GM21367 (cell line): ENCODE measurements around the gene TSPAN18.

ENCODE experiments used
- ATAC-seq: cut with Tn5 transposase; IDR thresholded peaks from one replicate; pipeline ENCODE4 v1.9.1; 2021; ENCODE audit not compliant: unreplicated experiment

TSPAN18 gene, protein sequence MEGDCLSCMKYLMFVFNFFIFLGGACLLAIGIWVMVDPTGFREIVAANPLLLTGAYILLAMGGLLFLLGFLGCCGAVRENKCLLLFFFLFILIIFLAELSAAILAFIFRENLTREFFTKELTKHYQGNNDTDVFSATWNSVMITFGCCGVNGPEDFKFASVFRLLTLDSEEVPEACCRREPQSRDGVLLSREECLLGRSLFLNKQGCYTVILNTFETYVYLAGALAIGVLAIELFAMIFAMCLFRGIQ

DNA sequence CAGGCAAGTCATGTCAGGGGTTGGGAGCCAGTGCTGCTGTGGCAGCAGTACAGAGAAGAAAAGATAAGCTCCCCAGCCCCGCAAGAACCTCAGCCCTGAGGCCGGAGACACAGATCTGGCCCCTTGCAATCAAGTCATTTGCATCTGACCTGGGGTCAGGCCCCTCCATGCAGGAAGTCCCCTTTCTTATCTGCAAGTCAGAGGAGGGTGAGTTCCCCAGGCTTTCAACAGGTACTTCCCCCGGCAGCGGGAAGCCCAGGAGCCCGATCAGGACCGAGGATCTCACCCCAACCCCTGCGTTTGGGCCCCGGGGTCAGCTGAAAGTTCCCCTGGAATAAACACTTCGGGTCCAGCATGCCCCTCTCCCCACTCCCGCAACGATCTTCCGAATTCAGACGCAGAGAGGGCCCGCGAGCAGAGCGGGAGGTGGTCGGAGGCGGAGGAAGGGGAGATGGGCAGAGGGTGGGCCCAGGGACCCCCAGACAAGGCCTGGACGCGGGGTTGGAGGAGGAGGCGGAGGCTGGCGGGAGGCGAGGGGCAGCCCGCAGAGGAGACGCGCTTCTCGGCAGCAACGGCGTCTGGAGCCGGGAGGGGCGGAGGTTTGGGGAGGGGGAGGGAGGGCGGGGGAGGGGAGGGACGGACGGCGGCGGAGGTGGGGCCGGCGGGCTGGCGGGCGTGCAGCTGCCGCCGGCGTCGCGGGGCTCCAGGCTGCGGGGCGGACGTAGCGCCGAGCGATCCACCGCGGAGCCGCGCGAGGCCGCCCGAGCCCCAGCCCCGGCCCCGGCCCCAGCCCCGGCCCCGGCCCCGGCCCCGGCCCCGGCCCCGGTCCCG lies at the start of gene TSPAN18:
TSPAN18 (plus strand) TSS at position 680 of the 831 bp plus-strand sequence. CDS start 179,455 bp downstream, outside the sequence.
- peak; percentile 72 for ATAC-seq

DNA sequence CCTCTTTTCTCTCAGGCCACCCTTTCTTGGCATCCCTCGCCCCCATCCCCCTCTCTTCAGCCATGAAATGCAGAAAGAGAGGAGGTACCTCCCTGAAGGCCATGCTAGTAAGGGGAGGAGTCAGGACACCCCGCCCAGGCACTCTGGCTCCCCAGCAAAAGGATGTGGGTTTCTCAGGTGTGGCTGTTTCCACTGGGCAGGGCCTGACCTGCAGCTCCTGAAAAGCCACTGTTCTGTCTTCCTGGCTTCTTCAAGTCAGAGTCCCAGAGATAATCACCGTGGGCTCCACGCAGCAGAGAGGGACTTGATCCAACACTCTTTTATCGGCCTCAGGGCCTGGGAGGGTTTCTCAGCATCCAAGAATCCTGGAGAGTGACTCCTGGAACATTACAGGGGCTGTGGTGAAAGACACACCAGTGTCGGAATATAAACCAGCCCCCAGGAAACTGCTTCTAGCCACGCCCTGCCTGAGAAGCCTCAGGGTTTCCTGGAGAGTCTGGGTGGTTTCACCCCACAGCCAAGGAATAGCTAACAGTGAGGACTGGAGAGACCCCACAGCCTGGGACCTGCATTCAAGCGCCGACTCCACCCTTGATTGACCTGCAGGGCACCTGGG lies 45.7 kb upstream of the TSPAN18 start:
- no peak for ATAC-seq

DNA sequence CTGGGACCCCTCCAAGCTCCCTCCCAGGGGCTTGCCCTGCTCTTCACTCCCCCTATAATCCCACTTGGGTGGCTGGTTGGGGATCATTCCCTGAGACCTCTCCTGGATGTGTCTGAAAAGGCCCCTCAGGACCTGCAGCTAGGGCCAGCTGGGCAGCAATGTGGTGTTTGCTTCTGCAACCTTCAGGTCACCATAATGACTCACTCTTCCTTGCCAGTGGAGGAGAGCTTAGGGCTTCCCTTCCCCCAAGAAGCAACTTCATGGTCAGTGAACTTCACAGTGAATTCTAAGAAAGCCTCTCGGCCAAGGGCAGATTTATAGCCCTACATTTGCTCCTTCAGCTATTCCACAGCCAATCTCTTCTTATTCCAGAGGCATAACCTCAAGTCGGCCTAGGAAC lies 45.1 kb upstream of the TSPAN18 start:
- no peak for ATAC-seq

DNA sequence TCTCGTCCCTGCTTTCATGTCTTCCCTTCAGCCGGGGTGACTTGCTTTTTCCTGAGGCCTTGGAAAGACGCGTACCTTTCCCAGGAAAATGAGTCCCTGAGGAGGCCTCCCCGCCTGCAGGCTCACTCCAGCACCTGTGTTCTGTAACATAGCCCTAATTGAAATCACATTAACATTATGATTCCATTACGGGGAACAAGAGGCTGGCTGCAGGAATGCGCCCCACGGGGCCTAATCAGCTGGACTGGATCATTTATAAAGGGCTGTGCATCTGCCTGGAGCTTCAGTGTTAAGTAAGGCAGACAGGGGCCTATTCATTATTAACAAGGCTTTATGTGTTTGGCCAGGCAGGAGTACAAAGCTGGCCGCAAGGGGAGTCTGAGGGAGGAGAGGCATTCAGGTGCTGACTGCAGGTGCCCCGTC lies 41.9 kb upstream of the TSPAN18 start:
- ATAC-seq: no peak

DNA sequence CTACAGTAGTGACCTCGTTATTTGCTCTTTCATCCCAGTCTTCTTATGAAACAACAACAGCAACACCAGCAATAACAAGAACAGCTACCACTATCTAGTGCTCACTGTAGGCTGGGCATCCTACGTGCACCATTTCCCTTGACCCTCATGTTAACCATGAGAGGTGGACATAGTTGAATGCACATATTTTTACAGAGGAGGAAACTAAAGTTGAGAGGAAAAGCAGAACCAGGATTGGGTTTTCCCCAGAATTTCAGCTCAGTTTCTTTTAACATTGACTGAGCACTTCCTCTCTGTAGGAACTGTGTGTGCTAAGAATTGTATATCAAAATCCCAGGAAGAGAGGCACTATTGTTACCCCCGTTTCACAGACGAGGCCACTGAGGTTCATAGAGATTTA lies 39.4 kb upstream of the TSPAN18 start:
- ATAC-seq: no peak

DNA sequence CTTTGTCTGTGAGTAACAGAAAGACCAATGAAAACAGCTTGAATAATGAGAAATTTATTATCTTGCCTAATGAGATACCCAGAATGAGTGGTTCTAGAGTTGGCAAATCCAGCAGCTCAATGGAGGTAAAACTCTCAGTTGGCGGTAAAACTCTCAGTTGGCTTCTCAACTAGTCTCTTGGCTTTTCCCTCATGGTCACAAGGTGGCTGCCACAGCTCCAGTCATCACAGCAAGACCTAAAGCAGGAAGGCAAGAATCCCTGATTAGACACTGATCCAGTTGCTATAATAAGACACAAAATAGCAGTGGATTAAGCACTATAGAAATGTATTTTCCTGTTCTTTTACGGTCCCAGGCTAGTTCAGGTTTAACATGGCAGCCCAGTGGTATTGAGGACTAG lies 37.5 kb upstream of the TSPAN18 start:
- no peak for ATAC-seq

DNA sequence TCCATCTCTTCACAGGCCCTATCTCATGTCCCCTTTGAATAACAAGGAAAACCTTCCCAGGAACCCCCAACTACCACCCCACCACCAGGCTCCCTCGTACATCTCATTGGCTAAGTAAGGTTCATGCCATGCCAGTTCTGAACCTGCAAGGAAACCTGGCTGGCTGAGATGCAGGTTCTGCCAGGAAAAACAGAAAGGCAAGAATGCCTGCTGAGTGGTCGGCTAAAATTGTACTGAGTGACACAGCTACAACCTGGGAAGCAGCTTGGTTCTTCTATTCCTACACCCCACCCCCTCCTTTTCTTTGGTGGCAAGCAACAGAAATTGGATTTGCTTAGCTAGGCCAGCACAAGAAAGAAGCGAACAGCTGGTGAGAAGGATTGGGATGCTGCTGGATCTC lies 36.1 kb upstream of the TSPAN18 start:
- ATAC-seq: no peak

DNA sequence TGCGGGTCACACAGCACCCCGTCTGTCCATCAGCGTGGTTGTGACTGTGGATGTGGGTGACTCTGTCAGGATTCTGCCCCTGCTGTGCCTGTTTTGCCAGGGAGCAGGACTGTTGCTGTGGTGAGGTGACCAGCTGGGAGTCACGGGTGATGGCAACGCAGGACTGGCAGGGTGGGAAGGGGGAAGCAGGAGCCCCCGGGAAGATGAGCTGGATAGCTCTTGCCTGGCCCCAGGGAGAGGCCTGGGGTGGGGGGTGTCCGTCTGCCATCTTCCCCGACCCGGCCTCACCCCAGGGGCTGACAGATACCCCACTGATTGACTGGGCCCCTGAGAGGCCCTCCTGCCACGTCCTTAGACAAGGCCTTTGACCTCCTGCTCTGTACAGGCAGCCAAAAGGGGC lies 34.3 kb upstream of the TSPAN18 start:
- ATAC-seq: no peak

DNA sequence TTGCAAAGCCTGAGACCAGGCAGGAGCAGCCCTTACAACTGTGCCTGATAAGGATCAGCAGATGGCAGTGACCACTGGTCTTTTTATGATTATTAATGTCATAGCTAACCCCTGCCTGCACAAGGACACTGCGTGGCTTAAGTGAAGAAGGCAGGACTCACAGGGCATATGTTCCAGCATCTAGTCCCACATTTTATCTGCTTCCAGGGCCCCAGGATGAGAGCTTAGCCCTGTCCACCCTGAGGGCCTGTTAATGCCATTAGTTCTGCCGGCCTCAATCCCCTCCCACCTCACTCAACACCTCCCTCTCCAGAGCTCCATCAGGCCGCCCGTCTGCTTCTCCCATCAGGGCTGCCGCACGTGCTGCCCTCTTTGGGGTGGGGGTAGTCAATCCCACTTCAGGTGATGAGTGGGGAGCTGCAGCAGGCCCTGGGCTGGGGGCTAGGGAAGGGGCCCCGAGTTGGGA lies 33.1 kb upstream of the TSPAN18 start:
- ATAC-seq: no peak

DNA sequence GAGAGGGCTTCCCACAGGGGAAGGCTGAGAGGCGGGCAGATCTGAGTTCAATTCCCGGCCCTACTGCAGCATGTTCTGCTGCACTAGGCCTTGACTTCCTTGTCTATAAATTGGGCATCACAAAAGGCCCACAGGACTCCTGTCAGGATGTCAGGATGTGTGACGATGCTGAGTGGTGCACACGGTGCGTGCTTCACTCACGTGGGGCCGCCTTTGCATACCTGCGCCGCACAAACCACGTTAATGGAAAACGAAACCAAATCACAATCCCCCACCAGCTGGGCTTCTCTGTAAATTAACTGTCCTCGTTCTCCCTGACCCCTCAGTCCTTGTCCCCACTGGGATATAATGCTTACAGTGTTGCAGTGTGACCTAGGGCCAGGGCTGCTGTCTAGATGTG lies 32.3 kb upstream of the TSPAN18 start:
- ATAC-seq: no peak

DNA sequence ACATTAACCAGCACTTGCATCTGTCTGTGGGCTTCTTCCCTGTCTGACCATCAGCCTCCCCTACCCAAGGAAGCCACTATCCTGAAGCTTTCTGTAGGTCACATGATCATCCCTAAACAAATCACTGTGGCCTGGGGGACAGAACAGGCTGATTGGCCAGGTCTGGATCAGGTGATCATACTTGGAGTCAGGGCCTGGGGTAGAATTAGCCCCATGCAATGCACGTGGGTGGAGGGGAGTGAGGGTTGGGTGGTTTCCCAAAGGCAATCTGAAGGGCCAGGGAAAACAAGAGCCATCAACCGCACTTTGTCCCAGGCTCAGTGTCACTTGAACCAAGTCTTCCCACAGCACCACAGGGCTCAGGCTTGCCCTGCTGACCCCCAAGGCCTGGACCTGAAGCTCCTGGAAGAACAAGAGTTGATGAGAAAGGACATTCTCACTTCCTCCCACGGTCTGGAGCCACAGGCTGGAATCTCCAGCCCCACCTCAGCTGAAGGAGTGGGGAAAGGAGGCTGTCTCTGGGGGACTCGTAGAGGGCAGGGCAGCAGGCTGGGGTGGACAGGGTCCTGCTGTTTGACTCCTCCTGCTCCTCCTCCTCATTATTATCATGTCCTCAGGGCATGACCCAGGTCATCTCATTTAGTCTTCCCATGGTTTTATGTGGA lies 31.5 kb upstream of the TSPAN18 start:
- no peak for ATAC-seq

DNA sequence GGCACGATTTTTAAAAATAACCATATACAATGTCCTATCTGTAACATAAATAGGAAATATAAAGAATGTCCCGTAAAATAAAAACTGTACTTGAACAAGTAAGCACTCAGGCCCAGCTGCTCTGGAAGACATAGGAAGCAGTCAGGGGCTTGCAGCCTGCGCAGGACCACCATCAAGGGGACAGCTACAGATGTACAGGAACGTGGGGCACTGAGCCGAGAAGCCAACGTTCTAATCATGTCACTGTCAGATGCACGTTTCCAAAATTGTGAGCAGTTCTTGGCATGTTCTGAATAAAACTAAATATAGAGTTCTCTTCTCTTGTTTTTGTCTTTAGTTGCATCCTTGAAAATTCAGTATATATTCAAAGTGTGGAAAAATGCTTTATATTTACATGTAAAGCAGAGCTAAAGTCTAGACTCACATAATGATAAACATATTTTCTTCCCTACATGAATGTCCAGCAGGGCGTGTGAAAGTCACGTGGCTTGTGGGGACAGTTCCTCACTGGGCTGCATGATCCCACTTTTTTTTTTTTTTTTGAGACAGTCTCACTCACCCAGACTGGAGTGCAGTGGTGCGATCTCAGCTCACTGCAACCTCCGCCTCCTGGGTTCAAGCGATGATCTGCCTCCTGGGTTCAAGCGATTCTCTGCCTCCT lies 28.4 kb upstream of the TSPAN18 start:
- no peak for ATAC-seq

DNA sequence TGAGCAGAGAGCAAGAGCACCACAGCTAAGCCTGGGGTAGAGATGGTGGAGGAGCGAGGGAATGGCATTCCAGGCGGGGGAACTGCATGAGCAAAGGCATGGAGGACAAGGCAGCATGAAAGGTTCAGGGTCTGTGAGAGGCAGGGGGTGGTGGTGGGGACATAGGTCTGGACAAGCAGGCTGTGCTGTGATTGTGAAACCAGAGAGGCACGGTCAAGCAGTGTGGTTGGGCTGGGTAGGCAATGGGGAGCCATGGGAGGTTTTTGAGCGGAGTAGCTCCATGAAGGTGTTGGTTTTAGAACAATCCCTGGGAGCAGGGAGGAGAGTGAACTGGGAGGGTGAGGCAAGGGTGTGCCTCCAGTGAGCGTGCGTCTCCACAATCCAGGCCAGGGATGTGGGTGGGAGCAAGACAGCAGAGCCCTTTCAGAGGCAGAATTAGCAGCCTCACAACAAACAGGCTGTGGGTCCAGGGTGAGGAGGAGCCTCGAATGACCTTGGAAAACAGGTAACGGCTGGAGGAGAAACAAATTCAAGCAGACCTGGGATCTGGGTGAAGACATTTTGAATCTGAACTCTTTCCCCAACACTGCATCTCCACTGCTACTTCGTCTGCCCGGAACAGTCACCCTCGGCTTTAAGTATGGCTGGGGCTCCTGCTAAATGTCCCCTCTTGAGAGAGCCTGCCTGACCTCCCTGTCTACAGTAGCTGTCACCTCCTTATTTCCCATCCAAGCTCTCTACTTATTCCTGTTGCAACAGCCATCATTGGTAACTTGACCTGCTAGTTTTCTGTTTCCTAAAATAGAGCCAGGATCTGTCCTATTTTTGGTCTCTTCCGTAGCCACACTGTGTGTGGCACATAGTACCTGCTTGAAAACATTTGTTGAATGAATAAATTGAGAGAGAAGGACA lies 27.0 kb upstream of the TSPAN18 start:
- no peak for ATAC-seq

DNA sequence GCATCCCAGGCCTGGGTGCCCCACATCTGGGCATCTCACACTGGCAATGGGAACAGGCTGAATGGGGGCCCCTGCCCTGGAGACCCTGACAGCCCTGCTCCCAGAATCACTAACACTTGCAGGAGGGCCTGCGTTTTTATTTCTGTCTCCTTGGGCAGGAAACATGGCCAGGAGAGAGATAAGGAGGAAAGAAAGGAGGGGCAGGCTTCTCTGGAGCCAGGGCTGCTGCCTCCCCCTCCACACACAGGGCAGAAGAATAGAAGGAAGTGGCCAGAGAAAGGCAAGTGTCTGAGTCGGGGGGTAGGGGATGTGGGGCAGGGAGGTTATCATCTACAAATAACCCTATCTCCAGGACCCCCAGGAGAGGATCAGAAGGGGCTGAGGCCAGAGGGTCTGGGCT lies 25.5 kb upstream of the TSPAN18 start:
- ATAC-seq: no peak

DNA sequence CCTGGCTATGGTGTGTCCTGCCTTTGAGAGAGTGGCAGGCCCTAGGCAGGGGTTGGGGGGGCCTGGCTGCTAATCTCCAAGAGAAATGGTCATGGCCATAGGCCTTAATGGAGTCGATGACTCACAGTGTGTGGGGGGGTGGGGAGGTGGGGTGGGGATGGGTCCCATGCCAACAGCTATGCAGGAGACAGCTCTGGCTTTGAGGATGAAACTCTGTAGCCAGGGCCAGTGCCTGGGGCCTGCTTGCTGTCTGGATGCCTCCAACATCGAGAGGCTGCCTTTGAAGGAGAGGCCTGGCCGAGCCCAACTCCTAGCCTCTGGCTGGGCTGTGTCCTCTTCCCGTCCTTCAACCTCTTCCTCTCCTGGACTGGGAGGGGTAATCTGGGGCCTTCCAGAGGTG lies 23.9 kb upstream of the TSPAN18 start:
- ATAC-seq: no peak

DNA sequence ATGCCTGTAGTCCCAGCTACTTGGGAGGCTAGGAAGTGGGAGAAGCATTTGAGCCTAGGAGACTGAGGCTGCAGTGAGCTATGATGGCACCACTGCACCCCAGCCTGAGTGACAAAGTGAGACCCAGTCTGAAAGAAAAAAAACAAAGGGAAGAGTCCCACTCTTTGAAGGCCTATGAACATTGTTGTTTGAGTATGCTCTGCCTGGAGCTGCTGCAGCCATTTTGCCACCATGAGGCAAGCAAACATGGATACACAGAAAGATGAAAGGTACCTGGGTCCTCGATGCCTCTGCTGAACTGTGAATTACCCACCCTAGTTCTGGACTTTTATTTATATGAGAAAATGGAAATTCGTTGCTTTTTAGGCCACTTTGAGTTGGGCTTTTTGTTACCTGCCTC lies 19.7 kb upstream of the TSPAN18 start:
- no peak for ATAC-seq

DNA sequence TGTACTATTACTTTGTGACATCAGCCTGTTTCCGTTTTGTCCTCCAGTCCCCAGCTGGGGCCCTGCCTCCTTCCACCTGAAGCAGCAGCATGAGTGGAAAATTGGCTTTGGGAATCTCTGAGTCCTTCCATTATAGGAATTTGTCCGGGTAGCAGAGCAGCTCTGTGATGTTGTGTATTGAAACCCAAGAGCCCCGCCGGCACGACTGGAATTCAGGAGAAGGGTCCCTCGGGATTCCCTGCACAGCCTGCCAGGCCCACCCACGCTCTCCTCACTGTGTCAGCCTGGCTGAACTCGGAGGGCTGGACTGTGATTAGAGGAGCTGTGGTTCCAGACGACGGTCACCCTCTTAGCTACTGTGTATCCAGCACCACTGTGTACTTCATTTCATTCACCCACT lies 18.8 kb upstream of the TSPAN18 start:
- no peak for ATAC-seq

DNA sequence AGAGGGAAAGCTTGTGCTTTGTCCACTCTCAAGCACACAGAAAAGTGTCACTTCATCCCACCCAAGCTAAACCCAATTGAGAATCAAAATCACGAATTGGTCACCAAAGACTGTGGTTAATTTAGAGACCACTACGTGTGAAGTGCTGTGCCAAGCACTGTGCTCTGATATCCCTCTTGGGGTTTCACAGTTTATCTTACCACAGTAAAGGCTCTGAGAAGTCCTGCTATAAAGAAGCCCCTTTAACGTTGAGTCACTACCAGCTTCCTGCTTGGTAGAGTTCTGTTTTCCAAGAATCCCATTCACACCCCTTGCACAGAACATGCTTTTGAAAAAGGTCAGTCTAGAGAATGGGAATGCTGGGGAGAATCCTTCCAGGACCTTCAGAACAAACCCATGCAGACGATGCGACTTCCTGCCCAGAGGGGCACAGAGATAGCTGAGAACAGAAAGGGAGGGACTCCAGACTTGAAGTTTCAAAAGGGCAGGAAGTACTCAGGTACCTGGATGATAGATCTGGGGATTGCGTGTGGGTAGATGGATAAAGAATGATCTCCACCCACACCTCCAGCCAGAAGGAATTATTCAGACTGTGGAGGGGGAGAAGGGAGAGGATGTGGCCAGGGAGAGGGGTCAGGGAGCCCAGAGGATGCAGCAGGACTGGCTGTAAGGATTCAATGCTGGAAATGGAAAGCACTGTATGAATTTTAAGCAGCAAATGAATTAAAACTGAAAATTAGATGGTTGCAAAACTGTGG lies 18.1 kb upstream of the TSPAN18 start:
- no peak for ATAC-seq

DNA sequence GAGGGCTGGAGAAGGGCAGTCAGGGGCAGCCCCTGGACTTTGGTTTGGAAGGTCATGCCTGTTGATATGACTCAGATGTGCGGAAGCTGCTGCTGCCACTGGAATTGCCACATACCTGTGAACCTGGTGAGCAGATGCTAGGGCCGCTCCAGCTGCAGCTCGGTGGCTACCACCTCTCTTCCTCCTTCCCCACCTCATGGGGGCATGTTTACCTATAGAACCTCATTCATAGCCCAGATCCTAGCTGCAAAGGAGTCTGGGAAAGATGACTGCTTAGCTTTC lies 17.5 kb upstream of the TSPAN18 start:
- no peak for ATAC-seq
